GM18873 (cell line): ENCODE measurements around the gene OR52J3.

Source experiments
- ATAC-seq: cut with Tn5 transposase; IDR thresholded peaks from one replicate; pipeline ENCODE4 v1.9.1; 2021; ENCODE audit warnings: mild to moderate bottlenecking, moderate library complexity, moderate number of reproducible peaks; ENCODE audit not compliant: unreplicated experiment, low FRiP score

OR52J3 gene

GRCh38 chr11:5092821-5093585 is 46.7 kb downstream of the OR52J3 start:
- ATAC-seq: no peak

DNA sequence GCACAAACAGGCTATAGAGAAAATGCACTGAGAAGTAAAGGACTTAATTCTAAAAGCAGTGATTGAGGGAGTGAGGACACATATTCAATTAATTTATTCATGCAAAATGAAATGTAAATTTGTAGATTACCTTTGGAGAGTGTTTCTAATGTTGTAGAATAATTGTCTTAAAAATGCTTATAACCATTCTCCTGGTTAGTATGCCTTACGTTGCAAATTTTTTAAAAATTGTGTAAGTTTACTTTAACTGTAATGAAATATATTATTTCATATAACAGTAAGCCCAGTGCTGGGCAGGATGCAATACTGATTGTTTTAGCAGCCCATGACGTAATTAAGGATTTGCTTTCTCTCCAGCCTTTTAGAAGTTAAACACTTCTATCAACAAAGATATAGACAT is 49.7 kb downstream of the OR52J3 start:
- ATAC-seq: no peak
